Measurements from ENCODE around the gene MAML3.

- TF ChIP-seq CTCF (IDR thresholded peaks at IDR 0.05; ENCODE audit: low read depth, low read length, poor library complexity, severe bottlenecking) (no peak), EZH2phosphoT487 (IDR thresholded peaks at IDR 0.05; ENCODE audit: borderline replicate concordance, low read length) (no peak)
Observed at GRCh38 chr4:140186651-140187315, 32.8 kb upstream of the MAML3 start.

Data from DOHH2 (cell line).